Keratinocyte (primary cell): ENCODE data around the gene NUDT1. TPM values are rescaled to one million over a fixed set of nuclear protein-coding genes. Genes with fewer than 3 reads are reported as not detected.

Experiments
- DNase-seq: peaks from one replicate; pipeline ENCODE4 v3.0.0-alpha.2; 2011; ENCODE audit warnings: low read depth, missing footprints, low spot score
- FAIRE-seq: peaks from 2 replicates; lab custom pipeline; 2011; peaks lifted over from hg19 to GRCh38; lab: Jason Lieb, UNC
- H2AFZ ChIP-seq: 2 replicates; pipeline ENCODE4 v1.6.0; 2012; ENCODE audit warnings: low read length, control low read depth, inconsistent platforms; ENCODE audit not compliant: control insufficient read depth
- H3K27ac ChIP-seq: 2 replicates; pipeline ENCODE4 v1.5.1; 2011; ENCODE audit warnings: low read length; ENCODE audit not compliant: control insufficient read depth, insufficient read depth
- H3K27me3 ChIP-seq: 3 replicates; pipeline ENCODE4 v1.6.0; 2011; ENCODE audit warnings: low read length; ENCODE audit not compliant: control insufficient read depth, insufficient read depth; ENCODE audit errors: extremely low read depth
- H3K36me3 ChIP-seq, 2 experiments: 2 replicates in 1 of 2; 3 replicates in 1 of 2; pipeline ENCODE4 v1.5.1; 2011; ENCODE audit warnings: low read length in 2 of 2, mild to moderate bottlenecking in 1 of 2; ENCODE audit not compliant: control insufficient read depth in 2 of 2, insufficient read depth in 2 of 2; ENCODE audit errors: extremely low read depth in 1 of 2
- H3K4me1 ChIP-seq: 3 replicates; pipeline ENCODE4 v1.5.1; 2011; ENCODE audit warnings: low read length; ENCODE audit not compliant: control insufficient read depth, insufficient read depth; ENCODE audit errors: extremely low read depth
- H3K4me2 ChIP-seq: 3 replicates; pipeline ENCODE4 v1.6.0; 2011; ENCODE audit warnings: low read depth, low read length; ENCODE audit not compliant: control insufficient read depth, insufficient read depth; ENCODE audit errors: extremely low read depth
- H3K4me3 ChIP-seq, 3 experiments: fragments of 200-600 bp in 1 of 3; sonication (generic) in 1 of 3; 2 replicates in 2 of 3; 3 replicates in 1 of 3; pipeline ENCODE4 v1.5.1; 2011 to 2016; ENCODE audit warnings: low read length in 3 of 3, mild to moderate bottlenecking in 3 of 3, control low read depth in 2 of 3, inconsistent platforms in 1 of 3, low read depth in 1 of 3, mixed read lengths in 1 of 3, mixed run types in 1 of 3, moderate library complexity in 1 of 3; ENCODE audit not compliant: control insufficient read depth in 2 of 3, insufficient read depth in 2 of 3; ENCODE audit errors: extremely low read depth in 1 of 3
- H3K79me2 ChIP-seq: 2 replicates; pipeline ENCODE4 v1.6.0; 2012; ENCODE audit warnings: low read length; ENCODE audit not compliant: control insufficient read depth, insufficient read depth
- H3K9ac ChIP-seq: 3 replicates; pipeline ENCODE4 v1.6.0; 2011; ENCODE audit warnings: low read length; ENCODE audit not compliant: control insufficient read depth, insufficient read depth; ENCODE audit errors: extremely low read depth
- H3K9me1 ChIP-seq: 3 replicates; pipeline ENCODE4 v1.6.0; 2011; ENCODE audit warnings: low read length; ENCODE audit not compliant: control insufficient read depth, insufficient read depth; ENCODE audit errors: extremely low read depth
- H3K9me3 ChIP-seq: 2 replicates; pipeline ENCODE4 v1.5.1; 2012; ENCODE audit warnings: low read depth, low read length; ENCODE audit not compliant: control insufficient read depth
- H4K20me1 ChIP-seq: 3 replicates; pipeline ENCODE4 v1.6.0; 2011; ENCODE audit warnings: low read length; ENCODE audit not compliant: control insufficient read depth, insufficient read depth; ENCODE audit errors: extremely low read depth
- EZH2 ChIP-seq: IDR thresholded peaks from one replicate; pipeline ENCODE4 v1.6.1; 2012; ENCODE audit warnings: inconsistent platforms, mild to moderate bottlenecking, low read length, moderate library complexity
- dilution Hi-C: fragments of 300-500 bp; cut with MboI; formaldehyde crosslinking; loops from one replicate; pipeline ENCODE4 v1.7.0; 2020; ENCODE audit warnings: low sequenced_read_pairs; ENCODE audit not compliant: extremely low pct_ligation_motif_present
- polyA plus RNA-seq, 5 experiments: library from polyadenylated mRNA; depleted of rRNA in 3 of 5; stranded (reverse) in 3 of 5; stranded (forward) in 1 of 5; unstranded in 1 of 5; fragments of >200 nt; gene quantifications; 1 replicate in 1 of 5; 2 replicates in 3 of 5; 3 replicates in 1 of 5; pipeline versions ENCODE4 v1.2.1 to v1.2.3, GENCODE V29; 2011 to 2012; ENCODE audit warnings: missing spikeins in 2 of 5, low read depth in 1 of 5, low replicate concordance in 1 of 5
- TF ChIP-seq, protein P1 (sequence below), 3 experiments: IDR thresholded peaks in 1 of 3; conservative IDR thresholded peaks in 1 of 3; optimal IDR thresholded peaks in 1 of 3; 2 replicates in 2 of 3; 3 replicates in 1 of 3; pipeline versions ENCODE3 to v1.5.1; 2011; ENCODE audit warnings: low read length in 3 of 3, mild to moderate bottlenecking in 3 of 3, moderate library complexity in 2 of 3, control low read depth in 1 of 3, inconsistent platforms in 1 of 3; ENCODE audit not compliant: insufficient read depth in 2 of 3; ENCODE audit errors: extremely low read depth in 1 of 3

The NUDT1 gene
- polyA plus RNA-seq, 1 donor (not counting 4 experiments of a cell fraction or from before 2014, with no cell fraction given): 21.9 TPM

DNA sequence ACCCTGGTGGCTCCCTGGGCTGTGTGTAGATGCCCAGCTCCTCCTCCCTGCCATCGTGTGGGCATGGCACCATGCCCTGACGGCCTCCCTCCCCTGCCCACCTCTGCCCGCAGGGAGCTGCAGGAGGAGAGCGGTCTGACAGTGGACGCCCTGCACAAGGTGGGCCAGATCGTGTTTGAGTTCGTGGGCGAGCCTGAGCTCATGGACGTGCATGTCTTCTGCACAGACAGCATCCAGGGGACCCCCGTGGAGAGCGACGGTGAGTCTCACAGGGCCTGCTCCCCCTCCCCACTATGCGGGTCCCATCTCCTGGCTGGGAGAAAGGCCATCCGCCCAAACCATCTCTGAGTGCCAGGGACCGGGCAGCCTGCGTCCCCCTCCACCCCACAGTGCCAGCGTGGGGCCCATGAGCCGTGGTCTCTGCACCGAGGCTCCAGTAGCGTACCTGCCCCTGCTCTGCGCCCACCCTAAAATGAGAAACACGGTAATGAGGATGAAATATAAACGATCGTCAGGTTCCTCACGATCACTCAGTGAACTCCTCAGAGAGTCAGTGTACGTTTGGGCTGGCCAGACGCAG lies 7.8 kb downstream of the NUDT1 start:
- Histone ChIP-seq H3K27ac (no peak overlapping the region), H3K4me3 (no peak overlapping the region), H2AFZ (no peak overlapping the region), H3K79me2 (no peaks in the 10 kb centered on the region), H3K36me3 (peaks cover 2 to 6% of the 10 kb centered on the region in 2 experiments), H4K20me1 (no peaks in the 10 kb centered on the region), H3K4me2 (no peak overlapping the region), H3K9ac (no peak overlapping the region), H3K9me1 (no peaks in the 10 kb centered on the region), H3K4me1 (peaks cover 11% of the 10 kb centered on the region), H3K9me3 (no peaks in the 10 kb centered on the region), H3K27me3 (no peaks in the 10 kb centered on the region)
- dilution Hi-C loops: no loop called here
- no peak for DNase-seq
- TF ChIP-seq, protein P1, sequence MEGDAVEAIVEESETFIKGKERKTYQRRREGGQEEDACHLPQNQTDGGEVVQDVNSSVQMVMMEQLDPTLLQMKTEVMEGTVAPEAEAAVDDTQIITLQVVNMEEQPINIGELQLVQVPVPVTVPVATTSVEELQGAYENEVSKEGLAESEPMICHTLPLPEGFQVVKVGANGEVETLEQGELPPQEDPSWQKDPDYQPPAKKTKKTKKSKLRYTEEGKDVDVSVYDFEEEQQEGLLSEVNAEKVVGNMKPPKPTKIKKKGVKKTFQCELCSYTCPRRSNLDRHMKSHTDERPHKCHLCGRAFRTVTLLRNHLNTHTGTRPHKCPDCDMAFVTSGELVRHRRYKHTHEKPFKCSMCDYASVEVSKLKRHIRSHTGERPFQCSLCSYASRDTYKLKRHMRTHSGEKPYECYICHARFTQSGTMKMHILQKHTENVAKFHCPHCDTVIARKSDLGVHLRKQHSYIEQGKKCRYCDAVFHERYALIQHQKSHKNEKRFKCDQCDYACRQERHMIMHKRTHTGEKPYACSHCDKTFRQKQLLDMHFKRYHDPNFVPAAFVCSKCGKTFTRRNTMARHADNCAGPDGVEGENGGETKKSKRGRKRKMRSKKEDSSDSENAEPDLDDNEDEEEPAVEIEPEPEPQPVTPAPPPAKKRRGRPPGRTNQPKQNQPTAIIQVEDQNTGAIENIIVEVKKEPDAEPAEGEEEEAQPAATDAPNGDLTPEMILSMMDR (optimal IDR thresholded peaks at IDR 0.05 in 1 of 3, IDR thresholded peaks at IDR 0.05 in 1 of 3, conservative IDR thresholded peaks at IDR 0.05 in 1 of 3; ENCODE audit: extremely low read depth in 1 of 3, insufficient read depth in 2 of 3, low read length in 3 of 3): no peak
- TF ChIP-seq EZH2: no peak
- no peak for FAIRE-seq

DNA sequence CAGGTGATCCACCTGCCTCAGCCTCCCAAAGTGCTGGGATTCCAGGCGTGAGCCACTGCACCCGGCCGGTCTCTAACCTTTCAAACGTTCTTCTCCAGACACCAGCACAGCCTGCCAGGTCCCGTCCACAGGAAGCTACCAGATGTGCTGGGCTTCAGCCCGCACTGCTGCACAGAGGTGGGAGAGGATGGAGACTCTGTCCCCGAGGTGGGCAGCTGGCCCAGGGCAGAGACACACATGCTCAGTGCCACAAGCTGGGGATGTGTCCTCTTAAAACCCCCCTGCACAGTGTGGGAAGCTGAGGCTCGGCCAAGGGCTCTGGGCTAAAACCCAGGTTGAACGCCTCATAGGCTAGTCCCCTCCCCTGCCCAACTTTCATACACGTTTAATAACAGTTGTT lies 9.4 kb downstream of the NUDT1 start:
- no peak for DNase-seq
- no peaks in the 10 kb centered on the region for H4K20me1 ChIP-seq
- dilution Hi-C loops: no loop called here
- H3K36me3 ChIP-seq: peaks cover under 1 to 5% of the 10 kb centered on the region in 2 experiments
- H3K9me3 ChIP-seq: no peaks in the 10 kb centered on the region
- H3K9me1 ChIP-seq: no peaks in the 10 kb centered on the region
- H3K4me2 ChIP-seq: no peak overlapping the region
- no peak for FAIRE-seq
- no peak overlapping the region for H3K9ac ChIP-seq
- H3K4me3 ChIP-seq: no peak overlapping the region
- TF ChIP-seq, protein P1 (optimal IDR thresholded peaks at IDR 0.05 in 1 of 3, IDR thresholded peaks at IDR 0.05 in 1 of 3, conservative IDR thresholded peaks at IDR 0.05 in 1 of 3; ENCODE audit: extremely low read depth in 1 of 3, insufficient read depth in 2 of 3, low read length in 3 of 3): no peak
- no peaks in the 10 kb centered on the region for H3K27me3 ChIP-seq
- peaks cover 11% of the 10 kb centered on the region for H3K4me1 ChIP-seq
- H2AFZ ChIP-seq: no peak overlapping the region
- H3K79me2 ChIP-seq: no peaks in the 10 kb centered on the region
- H3K27ac ChIP-seq: no peak overlapping the region
